ENCODE data around the gene CDKAL1.

GRCh38 chr6:20830576-20830975, 296.3 kb downstream of the CDKAL1 start:
- TF ChIP-seq ZNF274 (IDR thresholded peaks at IDR 0.05; ENCODE audit: low read depth, low read length) (no peak), SUZ12 (IDR thresholded peaks at IDR 0.05; ENCODE audit: extremely low read depth, insufficient read depth, insufficient read length) (no peak)
